Tibial artery (tissue), 4 donors: Measurements from ENCODE around the gene CMTM7.

ENCODE experiments used
- DNase-seq, 2 donors: peaks; one replicate each; pipeline ENCODE4 v3.0.0-alpha.2; 2019
- H3K27ac ChIP-seq, 2 donors: fragments of 200-600 bp; sonication (generic) in 1 of 2; 1 replicate in 1 of 2; 2 replicates in 1 of 2; pipeline ENCODE4 v1.5.1; 2018 to 2019; ENCODE audit warnings: mild to moderate bottlenecking in 1 of 2
- H3K27me3 ChIP-seq, 2 donors: fragments of 200-600 bp; sonication (generic) in 1 of 2; one replicate each; pipeline versions ENCODE4 v1.5.1 to v1.6.0; 2016 to 2019
- H3K36me3 ChIP-seq, 3 donors: fragments of 200-600 bp; sonication (generic) in 2 of 3; one replicate each; pipeline ENCODE4 v1.5.1; 2016 to 2019; ENCODE audit warnings: mild to moderate bottlenecking in 2 of 3
- H3K4me1 ChIP-seq, 4 donors: fragments of 200-600 bp; sonication (generic) in 2 of 4; 1 replicate in 3 of 4; 2 replicates in 1 of 4; pipeline ENCODE4 v1.5.1; 2016 to 2019
- H3K4me3 ChIP-seq, 2 donors: fragments of 200-600 bp; sonication (generic) in 1 of 2; 1 replicate in 1 of 2; 2 replicates in 1 of 2; pipeline ENCODE4 v1.5.1; 2018 to 2019; ENCODE audit warnings: mild to moderate bottlenecking in 2 of 2
- H3K9me3 ChIP-seq, 3 donors: fragments of 200-600 bp; sonication (generic) in 1 of 3; one replicate each; pipeline ENCODE4 v1.5.1; 2016 to 2019
- intact Hi-C: fragments of 100-400 bp; cut with DNase I; formaldehyde crosslinking; loops from one replicate; pipeline ENCODE4 v1.15.0; 2023; ENCODE audit warnings: low total_unique reads
- TF ChIP-seq, protein P1 (sequence below), 2 experiments: fragments of 200-600 bp in 1 of 2; fragments of 450-650 bp in 1 of 2; IDR thresholded peaks; one replicate each; pipeline ENCODE4 v1.5.1; 2017 to 2019; ENCODE audit warnings: antibody characterized with exemption in 2 of 2, mild to moderate bottlenecking in 1 of 2, moderate library complexity in 1 of 2

The CMTM7 gene

DNA sequence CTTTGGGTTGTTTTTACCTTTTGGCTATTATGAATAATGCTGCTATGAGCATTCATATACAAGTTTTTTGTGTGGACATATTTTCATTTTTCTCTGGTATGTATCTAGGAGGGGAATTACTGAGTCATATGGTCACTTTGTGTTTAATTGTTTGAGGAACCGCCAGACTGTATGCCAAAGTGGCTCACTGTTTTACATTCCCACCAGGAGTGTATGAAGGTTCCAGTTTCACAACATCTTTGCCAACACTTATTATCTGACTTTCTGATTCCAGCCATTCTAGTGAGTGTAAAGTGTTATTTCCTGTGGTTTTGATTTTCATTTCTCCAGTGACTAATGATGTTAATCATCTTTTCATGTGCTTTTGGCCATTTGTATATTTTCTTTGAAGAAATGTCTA is 51.8 kb downstream of the CMTM7 start:
- no peak for DNase-seq
- no peaks in the 10 kb centered on the region for H3K27me3 ChIP-seq
- TF ChIP-seq, protein P1, sequence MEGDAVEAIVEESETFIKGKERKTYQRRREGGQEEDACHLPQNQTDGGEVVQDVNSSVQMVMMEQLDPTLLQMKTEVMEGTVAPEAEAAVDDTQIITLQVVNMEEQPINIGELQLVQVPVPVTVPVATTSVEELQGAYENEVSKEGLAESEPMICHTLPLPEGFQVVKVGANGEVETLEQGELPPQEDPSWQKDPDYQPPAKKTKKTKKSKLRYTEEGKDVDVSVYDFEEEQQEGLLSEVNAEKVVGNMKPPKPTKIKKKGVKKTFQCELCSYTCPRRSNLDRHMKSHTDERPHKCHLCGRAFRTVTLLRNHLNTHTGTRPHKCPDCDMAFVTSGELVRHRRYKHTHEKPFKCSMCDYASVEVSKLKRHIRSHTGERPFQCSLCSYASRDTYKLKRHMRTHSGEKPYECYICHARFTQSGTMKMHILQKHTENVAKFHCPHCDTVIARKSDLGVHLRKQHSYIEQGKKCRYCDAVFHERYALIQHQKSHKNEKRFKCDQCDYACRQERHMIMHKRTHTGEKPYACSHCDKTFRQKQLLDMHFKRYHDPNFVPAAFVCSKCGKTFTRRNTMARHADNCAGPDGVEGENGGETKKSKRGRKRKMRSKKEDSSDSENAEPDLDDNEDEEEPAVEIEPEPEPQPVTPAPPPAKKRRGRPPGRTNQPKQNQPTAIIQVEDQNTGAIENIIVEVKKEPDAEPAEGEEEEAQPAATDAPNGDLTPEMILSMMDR (IDR thresholded peaks at IDR 0.05), result no peak
- intact Hi-C loops, result no loop called here
- no peaks in the 10 kb centered on the region for H3K9me3 ChIP-seq
- H3K4me1 ChIP-seq, result peaks cover 0 to 3% (median 0%) of the 10 kb centered on the region in 4 donors
- no peak overlapping the region for H3K27ac ChIP-seq
- no peak overlapping the region for H3K4me3 ChIP-seq
- peaks cover 0 to 5% (median 0%) of the 10 kb centered on the region in 3 donors for H3K36me3 ChIP-seq

DNA sequence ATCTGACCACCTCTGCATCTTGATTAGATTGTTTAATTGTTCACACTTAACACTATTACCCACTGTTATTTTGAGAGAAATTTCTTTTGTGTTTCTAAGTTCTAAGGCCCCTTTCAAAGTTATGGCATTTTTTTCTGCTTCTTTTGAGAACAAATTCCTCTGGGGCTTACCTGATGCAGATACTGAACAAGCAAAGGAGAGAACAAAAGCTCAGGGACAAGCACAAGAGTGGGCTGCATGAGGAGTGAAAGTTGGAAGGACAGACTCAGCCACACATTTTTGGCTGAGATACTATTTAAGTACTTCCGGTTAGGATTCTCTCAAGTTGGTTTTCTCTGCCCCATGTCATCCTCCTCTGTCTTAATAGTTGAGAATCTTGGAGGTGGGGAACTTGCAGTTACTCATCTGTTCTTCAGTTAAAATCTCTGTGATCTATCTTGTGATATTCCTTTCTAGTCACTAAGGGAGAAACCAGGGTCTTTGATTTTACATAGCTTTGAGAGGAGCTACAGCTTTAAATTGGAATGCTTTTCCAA is 56.3 kb downstream of the CMTM7 start:
- Histone ChIP-seq H3K4me3 (no peak overlapping the region), H3K27ac (no peak overlapping the region)
- intact Hi-C loops, result no loop called here

DNA sequence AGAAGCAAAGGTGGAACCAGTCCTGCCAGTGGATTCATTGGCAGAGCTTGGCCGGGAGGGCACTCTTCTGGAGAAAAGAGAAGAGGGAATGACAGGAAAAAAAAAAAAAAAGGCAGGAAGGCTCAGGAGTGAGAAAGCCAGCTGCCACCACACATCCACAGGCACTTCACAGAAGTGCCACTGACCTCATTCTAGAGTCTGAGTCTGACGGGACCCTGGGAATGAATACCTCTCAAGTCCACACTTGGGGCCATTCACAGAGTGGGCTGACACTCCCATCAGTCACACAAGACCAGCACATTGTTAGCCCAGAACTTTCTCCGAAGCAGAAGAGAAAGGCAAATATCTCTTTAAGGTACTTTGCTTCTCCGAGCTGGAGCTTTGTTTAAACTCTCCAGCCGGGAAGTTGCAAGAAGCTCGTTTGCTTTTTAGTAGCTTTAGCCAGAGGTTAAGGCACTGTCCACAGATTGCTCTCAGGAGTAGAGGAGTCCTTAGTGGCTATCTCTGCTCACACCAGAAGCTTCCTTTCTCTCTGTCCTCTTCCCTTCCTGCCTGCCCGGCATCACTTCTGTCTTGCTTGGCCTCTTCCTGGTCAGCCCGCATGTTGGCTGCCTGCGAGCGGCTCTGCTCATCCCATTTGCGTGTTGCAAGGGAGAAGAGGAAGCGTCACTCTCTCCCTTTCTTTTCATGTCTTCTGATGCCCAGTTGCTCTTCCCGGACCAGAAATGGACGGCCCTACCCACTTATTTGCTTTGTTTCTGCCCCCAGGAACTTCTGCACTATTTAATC is 57.2 kb downstream of the CMTM7 start:
- no peak overlapping the region for H3K4me3 ChIP-seq
- peak in 1 of 2 donors; percentile 38 for DNase-seq
- H3K4me1 ChIP-seq, result no peaks in the 10 kb centered on the region
- no peaks in the 10 kb centered on the region for H3K27me3 ChIP-seq
- H3K36me3 ChIP-seq, result peaks cover 0 to 9% (median 0%) of the 10 kb centered on the region in 3 donors
- TF ChIP-seq, protein P1 (IDR thresholded peaks at IDR 0.05), result no peak
- intact Hi-C loops, result no loop called here
- no peaks in the 10 kb centered on the region for H3K9me3 ChIP-seq
- no peak overlapping the region for H3K27ac ChIP-seq

More for the DNA sequence above, 56.3 kb downstream of the CMTM7 start:
- TF ChIP-seq, protein P1 (IDR thresholded peaks at IDR 0.05), result no peak
- no peaks in the 10 kb centered on the region for H3K4me1 ChIP-seq
- H3K36me3 ChIP-seq, result peaks cover 0 to 9% (median 0%) of the 10 kb centered on the region in 3 donors
- no peak for DNase-seq
- no peaks in the 10 kb centered on the region for H3K9me3 ChIP-seq
- H3K27me3 ChIP-seq, result no peaks in the 10 kb centered on the region

DNA sequence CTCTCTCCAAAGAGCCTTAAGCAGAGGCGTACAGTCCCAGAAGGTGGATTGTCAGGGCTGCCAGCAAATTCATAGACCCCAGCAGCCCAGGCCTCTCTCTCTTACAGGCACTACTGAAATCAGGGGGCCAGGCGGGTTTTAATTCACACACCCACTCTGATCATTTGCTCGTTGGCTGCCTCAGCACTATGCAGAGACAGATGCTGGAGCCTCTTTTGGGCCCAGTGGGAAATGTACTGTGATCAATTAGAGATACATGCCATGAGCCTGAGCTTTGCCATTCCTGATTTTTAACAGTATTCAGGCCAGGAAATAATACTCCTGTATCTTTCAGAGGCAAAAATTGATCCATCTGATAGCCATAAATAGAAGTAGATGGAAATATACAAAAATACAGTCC is 58.0 kb downstream of the CMTM7 start:
- Histone ChIP-seq H3K4me1 (no peaks in the 10 kb centered on the region), H3K36me3 (peaks cover 0 to 9% (median 0%) of the 10 kb centered on the region in 3 donors), H3K27me3 (no peaks in the 10 kb centered on the region), H3K27ac (no peak overlapping the region), H3K9me3 (no peaks in the 10 kb centered on the region), H3K4me3 (no peak overlapping the region)
- intact Hi-C loops, result no loop called here
- DNase-seq, result no peak
- TF ChIP-seq, protein P1 (IDR thresholded peaks at IDR 0.05), result no peak

DNA sequence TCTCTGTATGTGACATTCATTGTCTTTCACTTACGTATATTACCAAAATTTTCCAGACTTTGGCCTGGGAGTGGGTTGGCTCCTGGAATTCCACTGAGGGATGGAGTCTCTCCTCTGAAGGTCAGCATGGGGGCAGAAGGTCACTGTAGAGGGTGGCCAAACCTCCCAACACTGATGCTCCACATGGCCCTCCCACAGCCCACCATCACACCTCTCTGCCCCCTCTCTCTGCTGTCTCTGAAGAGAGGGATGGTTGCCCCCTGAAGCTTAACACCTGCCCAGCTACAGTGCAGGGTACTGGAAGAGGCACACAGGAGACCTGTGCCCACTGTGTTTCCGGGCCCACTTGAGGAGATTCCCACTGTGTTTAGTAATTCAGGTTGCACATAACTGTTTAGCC is 58.8 kb downstream of the CMTM7 start:
- DNase-seq, result no peak
- TF ChIP-seq, protein P1 (IDR thresholded peaks at IDR 0.05), result no peak
- H3K27me3 ChIP-seq, result no peaks in the 10 kb centered on the region
- H3K4me3 ChIP-seq, result no peak overlapping the region
- H3K4me1 ChIP-seq, result no peaks in the 10 kb centered on the region
- H3K36me3 ChIP-seq, result peaks cover 0 to 11% (median 3%) of the 10 kb centered on the region in 3 donors
- no peaks in the 10 kb centered on the region for H3K9me3 ChIP-seq
- intact Hi-C loops, result no loop called here
- H3K27ac ChIP-seq, result no peak overlapping the region
